ENCODE results near the gene TACO1.

The TACO1 gene

GRCh38 chr17:63631626-63632025 lies 30.9 kb downstream of the TACO1 start:
- DNase-seq (ENCODE audit: extremely low read depth, insufficient read length), result no peak
- no peaks in the 10 kb centered on the region for H3K27me3 ChIP-seq (replicated peaks; ENCODE audit: control insufficient read depth, insufficient read depth, low read length)
- H3K36me3 ChIP-seq (ENCODE audit: control insufficient read depth, insufficient read depth, low read length), result peaks cover 4% of the 10 kb centered on the region
- H3K4me3 ChIP-seq (replicated peaks; ENCODE audit: low read depth, low read length), result no peak overlapping the region
- TF ChIP-seq CTCF (IDR thresholded peaks at IDR 0.05; ENCODE audit: insufficient read depth, low read length, poor library complexity, severe bottlenecking), result no peak

GRCh38 chr17:63633742-63634141 lies 33.0 kb downstream of the TACO1 start:
- no peak overlapping the region for H3K4me3 ChIP-seq (replicated peaks; ENCODE audit: low read depth, low read length)
- peaks cover 5% of the 10 kb centered on the region for H3K36me3 ChIP-seq (ENCODE audit: control insufficient read depth, insufficient read depth, low read length)

DNA sequence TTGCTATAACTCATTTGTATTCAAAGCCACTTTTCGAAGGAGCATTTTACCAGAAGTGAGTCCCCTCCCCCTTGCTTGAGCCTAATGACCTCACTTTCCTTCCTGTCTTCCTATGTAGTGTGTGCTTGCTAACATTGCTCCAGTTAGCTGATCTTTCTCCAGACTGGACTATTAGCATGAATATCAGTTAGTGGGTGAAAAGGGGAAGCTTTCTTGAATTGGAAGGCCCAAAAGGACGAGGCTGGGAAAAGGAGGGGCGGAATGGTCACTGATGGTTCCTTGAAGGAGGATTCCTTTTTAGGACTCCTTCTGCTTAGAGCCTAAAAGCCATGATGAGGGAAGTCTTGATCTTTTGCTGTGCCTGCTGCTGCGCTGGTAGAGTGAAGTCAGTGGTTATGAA lies 33.5 kb downstream of the TACO1 start:
- DNase-seq (ENCODE audit: extremely low read depth, insufficient read length), result no peak
- no peak overlapping the region for H3K4me3 ChIP-seq (replicated peaks; ENCODE audit: low read depth, low read length)
- no peak for TF ChIP-seq CTCF (IDR thresholded peaks at IDR 0.05; ENCODE audit: insufficient read depth, low read length, poor library complexity, severe bottlenecking)
- no peaks in the 10 kb centered on the region for H3K27me3 ChIP-seq (replicated peaks; ENCODE audit: control insufficient read depth, insufficient read depth, low read length)
- H3K36me3 ChIP-seq (ENCODE audit: control insufficient read depth, insufficient read depth, low read length), result peaks cover 5% of the 10 kb centered on the region

More at GRCh38 chr17:63633742-63634141, 33.0 kb downstream of the TACO1 start:
- DNase-seq (ENCODE audit: extremely low read depth, insufficient read length), result no peak
- TF ChIP-seq CTCF (IDR thresholded peaks at IDR 0.05; ENCODE audit: insufficient read depth, low read length, poor library complexity, severe bottlenecking), result no peak
- H3K27me3 ChIP-seq (replicated peaks; ENCODE audit: control insufficient read depth, insufficient read depth, low read length), result no peaks in the 10 kb centered on the region

DNA sequence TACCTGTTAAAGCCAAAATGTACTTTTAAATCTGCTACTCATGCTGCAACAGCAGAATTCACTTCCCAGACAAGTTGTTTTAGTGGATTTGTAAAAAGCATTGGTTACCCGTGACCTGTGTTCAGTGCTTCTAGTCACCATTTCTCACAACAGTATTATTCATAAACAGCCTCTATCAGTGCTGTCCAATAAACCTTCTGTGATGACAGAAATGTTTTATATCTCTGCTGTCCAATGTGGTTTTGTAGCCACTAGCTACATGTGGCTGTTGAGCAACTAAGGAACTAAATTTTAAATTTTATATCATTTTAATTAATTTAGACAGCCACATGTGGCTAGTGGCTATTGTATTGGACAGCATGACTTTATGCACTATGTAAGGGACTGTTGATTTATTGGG lies 34.1 kb downstream of the TACO1 start:
- Histone ChIP-seq H3K36me3 (ENCODE audit: control insufficient read depth, insufficient read depth, low read length) (peaks cover 5% of the 10 kb centered on the region), H3K4me3 (replicated peaks; ENCODE audit: low read depth, low read length) (no peak overlapping the region), H3K27me3 (replicated peaks; ENCODE audit: control insufficient read depth, insufficient read depth, low read length) (no peaks in the 10 kb centered on the region)
- TF ChIP-seq CTCF (IDR thresholded peaks at IDR 0.05; ENCODE audit: insufficient read depth, low read length, poor library complexity, severe bottlenecking), result no peak
- DNase-seq (ENCODE audit: extremely low read depth, insufficient read length), result no peak

DNA sequence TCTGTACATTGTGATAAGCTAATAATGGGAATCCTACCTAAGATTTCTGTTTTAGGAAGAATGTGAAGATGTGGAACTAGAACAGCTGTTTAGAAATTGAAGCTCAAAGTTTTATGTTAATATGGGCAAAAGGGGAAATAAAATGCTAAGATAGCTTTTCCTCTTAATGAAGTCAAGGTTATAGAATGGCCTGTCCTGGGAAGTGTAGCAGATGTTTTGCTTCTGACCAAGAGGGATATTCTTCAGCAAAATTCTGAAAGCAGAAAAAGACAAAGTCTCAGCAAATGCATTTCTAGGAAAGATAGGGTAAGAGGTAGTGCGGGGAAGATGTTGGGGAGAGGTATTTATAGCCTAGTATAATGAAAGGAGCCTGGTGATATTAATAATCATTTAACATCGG lies 34.6 kb downstream of the TACO1 start:
- TF ChIP-seq CTCF (IDR thresholded peaks at IDR 0.05; ENCODE audit: insufficient read depth, low read length, poor library complexity, severe bottlenecking), result no peak

GRCh38 chr17:63635787-63636186 lies 35.1 kb downstream of the TACO1 start:
- H3K36me3 ChIP-seq (ENCODE audit: control insufficient read depth, insufficient read depth, low read length), result peaks cover 5% of the 10 kb centered on the region
- DNase-seq (ENCODE audit: extremely low read depth, insufficient read length), result no peak

More for the DNA sequence above, 34.6 kb downstream of the TACO1 start:
- H3K27me3 ChIP-seq (replicated peaks; ENCODE audit: control insufficient read depth, insufficient read depth, low read length), result no peaks in the 10 kb centered on the region
- no peak overlapping the region for H3K4me3 ChIP-seq (replicated peaks; ENCODE audit: low read depth, low read length)
- DNase-seq (ENCODE audit: extremely low read depth, insufficient read length), result no peak
- H3K36me3 ChIP-seq (ENCODE audit: control insufficient read depth, insufficient read depth, low read length), result peaks cover 5% of the 10 kb centered on the region

More at GRCh38 chr17:63635787-63636186, 35.1 kb downstream of the TACO1 start:
- Histone ChIP-seq H3K4me3 (replicated peaks; ENCODE audit: low read depth, low read length) (no peak overlapping the region), H3K27me3 (replicated peaks; ENCODE audit: control insufficient read depth, insufficient read depth, low read length) (no peaks in the 10 kb centered on the region)
- TF ChIP-seq CTCF (IDR thresholded peaks at IDR 0.05; ENCODE audit: insufficient read depth, low read length, poor library complexity, severe bottlenecking), result no peak
